Measurements from ENCODE around the gene ZNF892.

- TF ChIP-seq CTCF (IDR thresholded peaks at IDR 0.05; ENCODE audit: control extremely low read depth in 1 of 3, insufficient read depth in 1 of 3, low read depth in 1 of 3, low read length in 3 of 3): no peak
- no peak for TF ChIP-seq YY1 (IDR thresholded peaks at IDR 0.05; ENCODE audit: low read depth, low read length)
- no peak for TF ChIP-seq JUND (IDR thresholded peaks at IDR 0.05; ENCODE audit: low read length)
- no peak for TF ChIP-seq SP1 (IDR thresholded peaks at IDR 0.05; ENCODE audit: low read depth, low read length)
- TF ChIP-seq EP300 (IDR thresholded peaks at IDR 0.05; ENCODE audit: borderline replicate concordance in 1 of 2, low read depth in 2 of 2, low read length in 2 of 2): no peak
- no peak for TF ChIP-seq POLR2A (IDR thresholded peaks at IDR 0.05; ENCODE audit: control extremely low read depth in 1 of 2, low read depth in 2 of 2, low read length in 2 of 2)
- no peak for TF ChIP-seq ZNF274 (IDR thresholded peaks at IDR 0.05; ENCODE audit: borderline replicate concordance, extremely low read depth, low read length)
These were observed 27.0 kb downstream of the ZNF892 start for GRCh38 chr2:95234286-95234785.
